PC-3 (cell line): Measurements from ENCODE around the gene SETBP1.

Experiments used
- CTCF ChIP-seq: fragments of 300-600 bp; sonication (generic); conservative IDR thresholded peaks from 2 replicates; pipeline ENCODE4 v1.5.1; 2017; ENCODE audit warnings: antibody characterized with exemption, low read depth, mild to moderate bottlenecking, low read length
- EZH2 ChIP-seq: fragments of 300-600 bp; sonication (generic); IDR thresholded peaks from one replicate; pipeline ENCODE4 v1.6.1; 2017; ENCODE audit warnings: antibody characterized with exemption, mild to moderate bottlenecking, low read length; ENCODE audit not compliant: unreplicated experiment
- EZH2phosphoT487 ChIP-seq: fragments of 300-600 bp; sonication (generic); IDR thresholded peaks from 2 replicates; pipeline ENCODE4 v1.6.1; 2018; ENCODE audit warnings: mild to moderate bottlenecking, antibody characterized with exemption, low read length, borderline replicate concordance

DNA sequence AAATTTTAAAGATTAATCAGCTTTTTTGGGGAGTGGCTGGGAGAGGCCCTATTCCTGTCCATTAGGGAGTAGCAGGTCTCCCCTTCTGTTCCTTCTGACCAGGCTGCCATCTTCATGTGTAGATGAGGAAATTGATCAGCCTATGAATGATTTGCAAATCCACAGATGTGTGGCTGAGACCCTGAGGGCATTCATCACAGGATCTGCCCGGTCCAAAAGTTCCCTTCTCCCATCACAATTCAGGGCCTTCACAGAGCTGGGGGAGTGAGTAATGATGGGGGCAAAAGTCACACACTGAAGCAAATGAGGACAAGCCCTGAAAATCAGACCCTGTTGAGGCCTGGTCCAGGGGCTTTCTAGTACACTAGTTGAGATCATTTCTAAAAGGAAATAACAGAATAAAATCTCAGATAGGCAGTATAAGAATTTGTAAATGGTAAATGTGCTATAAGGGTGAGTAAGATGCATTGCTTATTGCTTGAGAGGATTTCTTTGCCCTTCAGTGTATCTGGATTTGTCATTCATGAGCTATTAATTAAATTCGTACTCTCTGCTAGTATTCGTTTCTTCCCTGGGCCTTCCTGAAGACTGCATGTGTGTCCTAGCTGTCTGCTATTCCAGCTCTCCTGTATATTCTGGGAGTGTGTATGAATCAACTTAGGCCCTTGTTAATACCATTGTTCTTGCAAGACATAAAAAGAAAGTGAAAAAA is 53.2 kb downstream of the SETBP1 start:
- TF ChIP-seq CTCF (no peak), EZH2 (no peak), EZH2phosphoT487 (no peak)
